ENCODE results near the gene CITED4. TPM values are rescaled to one million over a fixed set of nuclear protein-coding genes. Genes with fewer than 3 reads are reported as not detected.

The CITED4 gene
- total RNA-seq, 1 experiment from 2014 or later, result 29.5 TPM

Other genes with a start within 250 kb of the CITED4 start
- gene RIMS3, start 196.7 kb downstream of the CITED4 start, total RNA-seq (2014; rRNA removed; shearing (Covaris generic); ENCODE audit: low replicate concordance), result 0.82 TPM in 1 of 2 replicates, not detected in the other
- gene NFYC, start 170.7 kb downstream of the CITED4 start, total RNA-seq (2014; rRNA removed; shearing (Covaris generic); ENCODE audit: low replicate concordance), result 10.7 and 16.4 TPM in 2 replicates
- gene KCNQ4, start 78.6 kb downstream of the CITED4 start, total RNA-seq (2014; rRNA removed; shearing (Covaris generic); ENCODE audit: low replicate concordance), result not detected in 2 replicates
- gene CTPS1, start 117.3 kb upstream of the CITED4 start, total RNA-seq (2014; rRNA removed; shearing (Covaris generic); ENCODE audit: low replicate concordance), result 48.3 and 53.4 TPM in 2 replicates
- gene SLFNL1, start 159.4 kb upstream of the CITED4 start, total RNA-seq (2014; rRNA removed; shearing (Covaris generic); ENCODE audit: low replicate concordance), result not detected in 2 replicates